Measurements from ENCODE around the gene ARGFX.

GRCh38 chr3:121594850-121595249, 27.1 kb downstream of the ARGFX start:
- TF ChIP-seq ZSCAN30 (CRISPR knock-in tag; IDR thresholded peaks at IDR 0.05) (no peak), JUN (CRISPR knock-in tag; IDR thresholded peaks at IDR 0.05) (no peak), UBTF (CRISPR knock-in tag; IDR thresholded peaks at IDR 0.05) (no peak), MLX (CRISPR knock-in tag; IDR thresholded peaks at IDR 0.05) (no peak), ZZZ3 (CRISPR knock-in tag; IDR thresholded peaks at IDR 0.05; ENCODE audit: borderline replicate concordance) (no peak), CEBPG (CRISPR knock-in tag; IDR thresholded peaks at IDR 0.05) (no peak)
- TF ChIP-seq, protein P1, sequence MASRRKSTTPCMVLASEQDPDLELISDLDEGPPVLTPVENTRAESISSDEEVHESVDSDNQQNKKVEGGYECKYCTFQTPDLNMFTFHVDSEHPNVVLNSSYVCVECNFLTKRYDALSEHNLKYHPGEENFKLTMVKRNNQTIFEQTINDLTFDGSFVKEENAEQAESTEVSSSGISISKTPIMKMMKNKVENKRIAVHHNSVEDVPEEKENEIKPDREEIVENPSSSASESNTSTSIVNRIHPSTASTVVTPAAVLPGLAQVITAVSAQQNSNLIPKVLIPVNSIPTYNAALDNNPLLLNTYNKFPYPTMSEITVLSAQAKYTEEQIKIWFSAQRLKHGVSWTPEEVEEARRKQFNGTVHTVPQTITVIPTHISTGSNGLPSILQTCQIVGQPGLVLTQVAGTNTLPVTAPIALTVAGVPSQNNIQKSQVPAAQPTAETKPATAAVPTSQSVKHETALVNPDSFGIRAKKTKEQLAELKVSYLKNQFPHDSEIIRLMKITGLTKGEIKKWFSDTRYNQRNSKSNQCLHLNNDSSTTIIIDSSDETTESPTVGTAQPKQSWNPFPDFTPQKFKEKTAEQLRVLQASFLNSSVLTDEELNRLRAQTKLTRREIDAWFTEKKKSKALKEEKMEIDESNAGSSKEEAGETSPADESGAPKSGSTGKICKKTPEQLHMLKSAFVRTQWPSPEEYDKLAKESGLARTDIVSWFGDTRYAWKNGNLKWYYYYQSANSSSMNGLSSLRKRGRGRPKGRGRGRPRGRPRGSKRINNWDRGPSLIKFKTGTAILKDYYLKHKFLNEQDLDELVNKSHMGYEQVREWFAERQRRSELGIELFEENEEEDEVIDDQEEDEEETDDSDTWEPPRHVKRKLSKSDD (CRISPR knock-in tag; IDR thresholded peaks at IDR 0.05; ENCODE audit: low read depth): no peak

All from HepG2 (cell line).